Endothelial cell of hepatic sinusoid (primary cell): ENCODE results near the gene JAKMIP1.

Source experiments
- in situ Hi-C: cut with HindIII; loops from 2 replicates; pipeline ENCODE4 v1.10.0; 2017; ENCODE audit warnings: low sequenced_read_pairs

JAKMIP1 gene

DNA sequence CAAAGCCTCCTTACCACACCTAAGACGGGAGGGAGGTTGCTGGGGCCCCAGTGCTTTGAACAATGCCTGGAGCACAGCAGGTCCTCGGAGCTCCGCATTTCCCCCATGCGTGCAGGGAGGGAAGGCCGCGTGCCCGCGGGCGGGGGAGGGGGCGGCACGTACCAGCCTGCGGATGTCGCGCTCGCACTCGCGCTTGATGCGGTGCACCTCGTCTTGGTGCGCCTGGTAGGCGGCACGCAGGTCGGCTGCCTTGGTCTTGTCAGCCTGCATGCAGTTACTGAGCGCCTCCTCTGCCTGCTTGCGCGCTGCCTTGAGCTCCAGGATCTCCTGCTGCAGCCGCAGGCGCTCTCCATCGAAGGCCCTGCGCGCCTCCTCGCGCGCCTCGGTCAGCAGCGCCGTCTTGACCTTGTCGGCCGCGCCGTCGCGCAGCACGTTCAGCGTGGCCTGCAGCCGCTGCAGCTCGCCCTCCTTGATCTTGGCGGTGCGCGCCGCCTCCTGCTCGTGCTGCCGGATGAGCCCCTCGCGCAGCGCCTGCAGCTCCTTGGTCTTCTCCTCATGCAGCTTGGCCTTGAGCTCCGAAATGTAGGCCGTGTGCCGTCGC lies 94.9 kb downstream of the JAKMIP1 start:
- in situ Hi-C loops: no loop called here

DNA sequence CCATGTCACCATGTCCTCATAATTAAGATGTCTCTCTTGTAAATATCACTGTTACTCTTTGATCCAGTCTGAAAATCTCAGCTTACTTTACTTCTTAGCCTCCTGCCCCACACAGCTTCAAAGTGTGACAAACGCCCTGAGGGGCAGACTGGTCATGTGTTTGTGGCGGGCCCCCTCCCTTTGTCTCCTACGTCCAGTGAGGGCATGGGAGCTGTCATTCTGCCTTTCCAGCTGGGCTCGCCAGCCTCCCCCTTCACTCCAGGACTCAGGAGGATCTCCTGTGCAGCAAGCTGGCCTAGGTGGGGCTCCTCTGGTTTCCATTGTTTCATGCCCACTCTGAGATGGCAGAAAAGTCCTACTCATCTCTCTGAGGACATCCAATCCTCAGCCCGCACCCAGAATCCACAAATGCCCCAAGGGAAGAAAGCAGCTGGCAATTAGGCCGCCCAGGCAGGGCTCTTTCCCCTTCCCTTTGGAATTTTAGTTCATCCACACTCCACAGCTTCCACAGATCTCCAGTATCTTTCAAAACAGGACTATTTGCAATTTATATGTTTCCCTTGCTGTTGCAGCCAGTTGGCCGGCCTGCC lies 95.7 kb downstream of the JAKMIP1 start:
- in situ Hi-C loops: no loop called here

DNA sequence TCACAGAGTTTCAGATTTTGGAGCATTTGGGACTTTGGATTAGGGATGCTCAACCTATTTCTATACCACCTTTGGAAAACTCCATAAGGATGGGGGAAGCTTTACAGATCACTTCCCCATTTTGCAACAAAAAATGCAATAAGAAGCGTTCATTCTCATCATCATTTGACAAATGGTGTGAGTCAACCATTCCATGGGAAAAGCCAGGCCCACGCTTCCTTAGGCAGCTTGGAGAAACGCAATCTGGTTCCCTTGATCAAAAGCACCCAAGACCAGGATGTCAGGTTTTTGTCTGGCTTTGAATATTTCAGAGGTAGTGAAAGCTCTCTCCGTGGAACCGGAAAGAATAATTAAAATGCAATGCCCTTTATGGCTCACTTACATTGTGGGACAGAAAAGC lies 102.8 kb downstream of the JAKMIP1 start:
- in situ Hi-C loops: no loop called here

DNA sequence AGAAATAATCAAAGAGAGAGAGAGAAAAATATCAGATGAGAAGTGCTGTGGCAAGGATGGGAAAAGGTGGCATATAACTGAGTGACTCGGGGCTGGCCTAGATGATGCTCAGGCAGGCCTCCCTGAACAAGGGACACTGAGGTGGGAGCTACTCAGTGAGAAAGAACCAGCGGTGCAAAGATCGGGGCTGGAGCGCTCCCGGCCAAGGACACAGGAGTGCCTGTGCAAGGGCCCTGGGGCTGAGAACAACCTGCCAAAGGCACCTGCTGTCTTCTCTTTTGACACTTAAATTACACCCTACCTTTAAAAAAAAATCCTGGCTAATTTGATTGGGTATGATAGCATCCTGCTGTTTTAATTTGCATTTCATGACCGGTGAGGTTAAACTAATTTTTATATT lies 104.5 kb downstream of the JAKMIP1 start:
- in situ Hi-C loops: no loop called here

DNA sequence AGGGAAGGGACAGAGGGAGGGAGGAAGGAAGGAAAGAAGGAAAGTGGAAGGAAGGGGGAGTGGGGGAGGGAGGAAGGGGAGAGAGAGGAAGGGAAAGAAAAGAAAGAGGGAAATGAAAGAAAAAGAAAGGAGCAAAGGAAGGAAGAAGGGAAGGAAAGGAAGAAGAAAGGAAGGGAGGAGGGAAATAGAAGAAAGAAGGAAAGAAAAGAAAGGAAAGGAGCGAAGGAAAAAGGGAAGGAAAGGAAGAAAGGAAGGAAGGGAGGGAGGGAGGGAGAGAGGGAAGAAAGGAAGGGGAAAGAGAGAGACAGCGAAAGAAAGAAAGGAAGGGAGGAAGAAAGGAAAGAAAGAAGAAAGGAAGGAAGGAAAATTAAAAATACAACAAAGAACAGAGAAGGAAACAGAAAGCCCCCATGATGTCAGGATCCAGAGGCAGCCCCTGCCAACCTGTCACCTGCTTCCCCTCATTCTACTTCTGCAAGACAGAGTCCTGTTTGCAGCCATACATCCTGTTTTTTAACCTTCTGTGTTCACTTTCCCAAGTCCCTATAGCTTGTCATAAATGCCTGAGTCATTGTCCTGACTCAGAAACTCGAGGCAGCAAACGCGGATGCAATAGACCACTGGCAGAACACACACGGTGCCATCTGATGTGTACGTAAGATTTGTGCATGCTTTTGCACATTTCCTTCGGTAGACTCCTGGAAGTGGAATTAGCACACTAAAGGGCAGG lies 105.2 kb downstream of the JAKMIP1 start:
- in situ Hi-C loops: no loop called here

DNA sequence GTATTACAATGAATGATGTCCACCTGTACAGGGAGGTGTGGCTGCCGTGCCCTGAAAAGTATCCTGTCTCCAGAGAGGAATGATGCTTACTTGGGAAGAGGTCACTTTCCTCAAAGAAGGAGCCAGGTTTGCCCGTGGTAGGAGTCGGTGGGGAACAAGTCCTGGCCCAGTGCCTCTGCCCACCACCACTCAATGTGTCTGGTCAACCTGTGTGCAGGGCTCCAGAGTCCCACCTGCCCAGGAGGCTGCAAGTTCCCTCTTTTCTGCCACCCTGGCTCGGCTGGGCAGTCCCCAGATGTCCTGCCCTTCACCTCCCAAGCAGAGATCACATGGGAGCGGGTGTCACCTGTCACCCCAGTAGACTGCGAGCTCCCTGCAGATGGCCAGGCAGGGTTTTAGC lies 106.7 kb downstream of the JAKMIP1 start:
- in situ Hi-C loops: no loop called here

DNA sequence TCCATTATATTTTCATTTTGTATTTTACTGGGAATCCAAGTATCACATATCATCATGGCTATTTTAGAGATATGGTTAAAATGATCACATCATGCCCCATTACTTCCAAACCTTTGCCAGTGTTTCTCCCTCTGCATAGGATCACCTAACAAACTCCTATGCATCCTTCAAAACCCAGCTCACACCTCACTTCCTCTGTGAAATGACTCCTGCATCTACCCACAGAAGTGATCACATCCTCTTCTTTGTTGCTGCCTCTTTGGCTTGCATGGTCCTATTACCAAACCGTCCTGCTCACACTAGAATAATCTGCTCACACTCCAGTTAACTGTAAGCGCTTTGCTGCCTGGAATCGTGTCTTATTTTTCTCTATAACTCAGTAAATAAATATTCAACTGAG lies 107.4 kb downstream of the JAKMIP1 start:
- in situ Hi-C loops: no loop called here

DNA sequence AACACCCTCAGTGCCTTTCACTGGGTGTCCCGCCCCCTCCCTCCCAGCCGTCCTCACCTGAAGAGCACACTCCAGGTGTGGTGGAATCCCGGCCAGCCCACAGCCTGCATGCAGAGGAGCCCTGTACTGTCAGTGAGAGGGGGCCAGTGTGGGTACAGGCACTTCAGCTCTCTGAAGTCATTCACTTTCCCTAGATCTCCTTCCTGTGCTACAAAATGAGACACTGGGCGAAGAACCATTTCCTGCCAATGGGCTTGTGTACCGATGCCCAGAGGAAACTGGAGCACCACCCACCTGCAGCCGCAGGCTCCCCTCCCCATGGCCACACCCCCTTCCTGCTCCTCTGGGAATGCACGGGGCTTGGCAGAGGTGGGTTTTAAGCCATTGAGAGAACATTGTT lies 108.2 kb downstream of the JAKMIP1 start:
- in situ Hi-C loops: no loop called here

DNA sequence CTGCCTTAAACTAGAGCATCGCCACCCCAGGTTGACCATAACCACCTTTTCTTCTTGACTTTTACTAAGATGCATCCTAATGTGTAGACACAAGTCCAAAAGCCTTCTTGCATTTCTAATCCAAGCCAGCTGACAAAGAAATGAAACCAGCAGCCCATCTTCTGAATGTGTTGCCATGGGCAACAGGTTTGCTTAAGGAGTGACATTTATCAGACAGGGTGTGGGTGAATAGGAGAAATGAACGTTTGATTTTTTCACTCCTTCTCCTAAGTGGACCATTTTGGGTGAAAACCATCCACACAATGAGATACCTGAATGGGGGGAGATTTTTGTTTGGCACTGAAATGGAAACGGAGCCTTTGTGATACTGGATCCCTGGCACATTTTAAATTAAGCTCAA lies 109.4 kb downstream of the JAKMIP1 start:
- in situ Hi-C loops: no loop called here

DNA sequence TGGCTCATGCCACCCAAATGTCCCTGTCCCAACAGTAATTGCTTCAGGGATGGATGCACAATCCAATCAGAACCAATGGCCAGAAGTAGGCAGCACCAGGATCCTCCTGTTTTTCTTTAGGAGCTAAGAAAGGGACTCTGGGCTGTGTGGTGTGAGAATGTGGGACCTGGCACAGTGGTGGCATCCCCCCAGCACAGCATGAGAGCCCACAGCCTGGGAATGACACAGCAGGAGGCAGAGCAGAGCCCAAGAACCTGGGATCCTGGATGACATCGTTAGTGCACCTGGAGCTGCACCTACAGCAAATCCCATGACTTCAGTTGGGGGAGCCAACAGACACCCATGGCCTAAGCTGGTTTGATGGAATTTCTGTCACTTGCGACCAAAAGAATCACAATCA lies 111.4 kb downstream of the JAKMIP1 start:
- in situ Hi-C loops: no loop called here

DNA sequence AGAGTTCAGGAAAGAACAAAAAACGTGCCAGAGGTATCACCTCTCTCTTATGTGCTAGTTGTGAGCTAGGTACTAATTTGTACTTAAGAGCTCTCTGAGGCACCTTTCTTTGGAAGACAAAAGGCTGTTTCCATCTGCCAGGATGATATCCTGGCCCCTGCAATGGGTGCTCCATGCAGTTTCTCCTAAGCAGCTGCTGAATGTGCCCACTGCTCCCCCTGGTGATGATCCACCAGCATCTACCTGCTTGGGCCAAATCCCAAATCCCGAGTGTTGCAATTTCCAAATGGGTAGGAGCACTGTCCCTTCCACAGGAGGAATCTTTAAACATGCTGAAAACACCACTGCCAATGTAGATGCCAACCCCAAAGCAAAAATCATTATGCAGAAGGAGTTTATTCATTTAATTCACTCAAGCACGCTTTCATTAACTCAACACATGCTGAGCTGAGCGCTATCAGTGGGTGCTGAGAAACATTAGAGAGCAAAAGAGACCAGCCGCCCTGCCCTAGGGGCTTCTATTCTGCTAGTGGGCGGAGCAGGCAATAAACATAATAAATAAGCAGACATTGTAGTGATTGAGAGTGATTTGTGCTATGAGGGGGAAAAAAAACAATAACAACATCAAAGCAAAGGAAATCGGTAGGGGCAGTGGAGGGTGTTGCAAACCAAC lies 112.5 kb downstream of the JAKMIP1 start:
- in situ Hi-C loops: no loop called here

DNA sequence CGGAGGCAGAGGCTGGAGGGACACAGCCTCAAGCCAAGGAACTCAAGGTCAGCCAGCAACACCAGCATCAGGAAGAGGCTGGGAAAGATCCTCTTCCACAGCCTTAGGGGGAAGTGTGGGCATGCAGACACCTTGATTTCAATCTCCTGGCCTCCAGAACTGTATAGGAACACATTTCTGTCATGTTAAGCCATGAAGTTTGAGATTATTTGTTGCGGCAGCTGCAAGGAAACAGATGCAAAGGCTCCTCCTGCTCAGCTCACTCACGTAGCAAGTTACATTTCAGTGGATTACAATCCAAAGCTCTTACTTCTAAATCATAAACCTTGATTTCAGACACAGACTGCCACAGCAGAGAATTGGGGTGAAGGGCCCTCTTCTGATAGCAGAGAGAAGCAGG lies 113.5 kb downstream of the JAKMIP1 start:
- in situ Hi-C loops: no loop called here

DNA sequence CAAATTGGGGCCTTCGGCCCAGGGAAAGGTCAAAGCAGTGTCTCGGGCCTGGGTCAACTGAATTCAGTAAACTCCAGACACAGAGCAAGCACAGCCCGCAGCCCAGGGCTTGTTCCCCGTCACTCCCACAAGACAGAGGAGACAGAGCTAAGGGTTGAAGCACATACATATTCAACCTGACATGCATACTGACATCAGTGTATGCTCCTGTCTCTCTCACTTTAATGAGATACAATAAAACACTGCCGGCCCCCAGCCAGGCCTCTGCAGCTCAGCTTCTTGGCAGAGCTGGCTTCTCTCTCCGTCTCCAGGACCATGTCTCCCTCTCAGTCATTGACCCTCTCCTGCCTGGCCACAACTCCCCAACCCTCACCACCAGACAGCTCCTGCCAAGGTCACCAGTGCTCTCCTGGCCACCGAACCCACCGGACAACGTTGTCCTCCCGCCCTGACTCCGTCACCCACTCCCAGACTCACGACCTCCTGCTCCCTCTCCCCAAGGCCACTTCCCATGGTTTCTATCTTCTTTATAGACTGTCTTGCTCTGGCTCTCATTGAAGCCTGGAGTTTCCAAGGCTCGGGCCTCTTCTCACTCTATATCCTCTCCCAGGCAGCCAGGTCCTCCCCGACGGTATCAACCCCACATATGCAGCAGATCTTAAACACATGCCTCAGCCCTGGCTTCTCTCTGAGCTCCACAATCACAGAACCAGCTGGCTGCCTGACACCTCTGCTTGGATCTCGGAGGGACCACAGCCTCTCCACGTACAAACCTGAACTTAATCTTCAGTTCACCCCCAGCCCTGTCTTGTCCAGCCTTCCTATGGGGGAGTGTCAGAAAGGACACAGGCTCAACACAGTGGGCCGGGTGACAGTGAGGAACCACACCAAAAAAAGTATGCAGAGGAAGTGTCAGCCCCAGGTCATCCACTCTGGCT lies 114.4 kb downstream of the JAKMIP1 start:
- in situ Hi-C loops: no loop called here

DNA sequence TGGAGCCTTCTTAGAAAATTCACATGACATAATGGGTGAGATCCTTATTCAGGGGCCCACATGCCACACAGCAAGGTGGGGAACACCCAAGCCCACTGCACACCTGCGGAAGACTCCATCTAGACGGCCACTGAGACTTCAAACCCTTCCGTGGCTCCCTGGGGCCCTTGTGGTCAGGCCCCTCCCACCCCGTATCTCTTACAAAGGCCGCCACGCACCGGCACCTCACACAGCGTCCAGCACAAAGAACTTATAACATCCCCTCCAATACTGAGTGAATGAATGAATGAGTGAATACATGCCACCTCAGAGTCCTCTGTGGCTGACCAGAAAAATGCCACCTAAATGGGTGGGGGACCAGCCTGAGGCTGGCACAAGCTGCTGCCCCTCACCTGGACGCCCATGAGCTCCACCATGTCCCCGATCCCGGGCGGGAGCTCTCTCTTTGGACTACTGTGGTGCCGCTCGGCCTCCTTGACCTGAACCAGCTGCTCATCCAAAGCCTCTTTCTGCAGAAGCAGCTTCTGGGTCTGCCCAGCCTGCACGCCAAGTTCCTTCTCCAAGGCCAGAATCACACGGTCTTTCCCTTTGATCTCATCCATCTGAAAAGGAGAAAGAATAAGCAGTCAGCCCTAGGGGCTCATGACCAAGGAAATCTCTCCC lies 115.2 kb downstream of the JAKMIP1 start:
- in situ Hi-C loops: no loop called here

DNA sequence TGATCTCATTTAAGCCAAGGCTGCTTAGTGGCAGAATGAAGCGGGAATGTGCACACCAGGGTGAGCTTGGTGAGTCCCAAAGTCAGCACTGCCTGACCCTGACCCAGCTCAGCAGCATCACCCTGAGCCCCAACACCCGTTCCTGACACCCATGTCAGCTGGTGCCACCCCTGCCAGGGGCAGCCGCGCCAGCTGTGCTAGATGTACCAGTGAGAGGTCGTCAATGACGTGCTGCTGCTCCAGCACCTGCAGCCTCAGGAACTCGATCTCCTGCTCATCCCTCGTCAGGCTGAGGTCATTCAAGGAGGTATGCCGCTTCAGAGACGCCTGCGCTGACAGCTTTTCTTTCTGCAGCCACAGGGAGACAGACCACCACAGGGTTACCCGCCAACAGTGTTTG lies 120.4 kb downstream of the JAKMIP1 start:
- in situ Hi-C loops: no loop called here

DNA sequence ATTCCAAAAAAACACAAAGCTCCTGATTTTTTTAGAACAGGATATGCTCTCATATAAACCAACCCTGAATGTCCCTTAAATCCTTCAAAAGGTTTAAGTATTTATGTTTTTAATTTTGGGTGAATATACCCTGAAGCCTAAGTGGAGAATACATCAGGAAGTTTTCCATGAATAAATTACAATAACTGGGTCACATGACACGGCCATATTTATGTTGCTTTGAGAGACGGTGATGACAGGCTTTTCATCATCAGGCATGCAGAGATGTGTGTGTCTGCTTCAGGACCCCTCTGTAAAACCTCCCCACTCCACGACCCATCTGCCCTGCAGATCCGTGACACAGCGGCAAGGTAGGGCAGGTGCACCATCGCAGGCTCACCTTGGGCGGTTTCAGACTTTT lies 121.8 kb downstream of the JAKMIP1 start:
- in situ Hi-C loops: no loop called here

DNA sequence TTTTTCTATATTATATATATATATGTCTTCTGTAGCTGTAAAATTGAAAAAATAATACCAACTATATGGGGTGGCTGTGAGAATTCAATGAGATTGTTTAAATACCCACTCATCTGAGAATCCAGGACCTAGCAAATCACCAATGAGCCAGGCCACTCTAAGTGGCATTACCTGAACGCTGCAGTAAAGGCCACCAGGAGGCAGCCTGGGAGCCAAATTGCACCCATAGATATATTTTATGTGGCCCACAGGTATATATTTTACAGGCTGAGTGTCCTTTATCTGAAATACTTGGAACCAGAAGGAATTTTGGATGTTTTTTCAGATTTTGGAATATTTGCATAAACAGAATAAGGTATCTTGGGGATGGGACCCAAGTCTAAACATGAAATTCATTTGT lies 124.0 kb downstream of the JAKMIP1 start:
- in situ Hi-C loops: no loop called here

DNA sequence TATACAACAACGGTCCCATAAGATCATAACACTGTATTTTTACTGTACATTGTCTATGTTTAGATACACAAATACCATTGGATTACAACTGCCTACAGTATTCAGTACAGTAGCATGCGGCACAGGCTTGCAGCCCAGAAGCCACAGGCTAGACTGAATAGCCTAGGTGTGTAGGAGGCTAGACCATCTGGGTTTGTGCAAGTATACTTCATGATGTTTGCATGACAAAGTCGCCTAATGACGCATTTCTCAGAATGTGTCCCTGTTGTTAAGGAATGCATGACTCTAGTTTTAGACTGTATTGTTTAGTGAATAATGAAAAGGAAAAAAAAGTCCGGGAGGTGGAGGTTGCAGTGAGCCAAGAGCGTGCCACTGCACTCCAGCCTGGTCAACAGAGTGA lies 125.6 kb downstream of the JAKMIP1 start:
- in situ Hi-C loops: no loop called here

DNA sequence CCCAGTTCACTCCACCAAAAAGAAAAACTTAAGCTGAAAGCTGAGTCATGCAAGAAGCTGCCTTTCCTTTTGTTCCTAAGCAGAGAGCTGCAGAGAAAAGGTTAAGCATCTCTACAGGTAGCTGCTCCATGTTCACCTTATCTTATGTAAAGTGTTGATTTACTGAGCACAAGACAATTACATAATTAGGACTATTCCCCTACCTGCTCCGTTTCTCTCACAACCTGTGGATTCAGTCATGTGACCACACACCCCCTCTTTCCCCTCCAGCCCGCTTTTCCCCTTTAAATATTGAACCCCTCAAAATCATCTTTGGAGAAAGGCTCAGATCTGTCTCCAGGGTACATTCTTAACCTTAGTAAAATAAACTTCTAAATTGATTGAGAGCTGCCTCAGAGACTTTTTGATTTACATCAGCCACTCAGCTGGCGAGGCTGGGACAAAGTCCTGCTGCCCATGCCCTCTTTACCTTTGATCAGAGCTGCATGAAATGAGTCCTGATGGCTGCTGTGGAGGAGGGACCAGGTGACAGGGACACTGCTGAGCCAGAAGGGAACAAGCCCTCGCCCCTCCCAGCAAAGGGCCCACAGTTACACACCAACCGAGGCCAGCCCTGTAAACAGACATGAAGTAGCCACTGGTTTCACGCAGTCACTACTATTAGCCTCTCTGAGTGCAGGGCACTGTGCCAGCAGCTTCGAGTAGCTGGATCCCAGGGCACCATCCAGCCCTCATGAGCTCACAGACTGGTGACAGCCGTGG lies 128.2 kb downstream of the JAKMIP1 start:
- in situ Hi-C loops: no loop called here
